ENCODE results near the gene PTPN13. TPM values are rescaled to one million over a fixed set of nuclear protein-coding genes. Genes with fewer than 3 reads are reported as not detected.

Gene PTPN13
- total RNA-seq, 1 experiment from 2014 or later = 12.1 TPM

GRCh38 chr4:86558797-86559196 is 35.3 kb upstream of the PTPN13 start:
- Histone ChIP-seq H2AFZ (ENCODE audit: low read length) (no peak overlapping the region), H3K4me2 (ENCODE audit: low read length) (no peak overlapping the region), H3K9me2 (replicated peaks; ENCODE audit: low read length) (no peaks in the 10 kb centered on the region), H4K20me1 (ENCODE audit: low read length) (no peaks in the 10 kb centered on the region), H3K79me2 (ENCODE audit: low read length) (no peaks in the 10 kb centered on the region), H3K9ac (ENCODE audit: low read length) (no peak overlapping the region), H3K27me3 (ENCODE audit: low read length) (no peaks in the 10 kb centered on the region), H3F3A (ENCODE audit: low read length, unreplicated experiment) (no peaks in the 10 kb centered on the region), H3K27ac (ENCODE audit: low read length) (no peak overlapping the region), H3K4me3 (ENCODE audit: low read length) (no peak overlapping the region), H3K4me1 (ENCODE audit: insufficient read depth, low read length) (peaks cover 27% of the 10 kb centered on the region), H3K36me3 (ENCODE audit: low read depth, low read length) (no peaks in the 10 kb centered on the region), H3K9me3 (ENCODE audit: low read length) (no peaks in the 10 kb centered on the region)
- TF ChIP-seq EZH2phosphoT487 (IDR thresholded peaks at IDR 0.05; ENCODE audit: borderline replicate concordance, low read length) = no peak
- TF ChIP-seq EZH2 (IDR thresholded peaks at IDR 0.05; ENCODE audit: low read length, unreplicated experiment) = no peak
- ATAC-seq (peak; percentile 33; the same call in 1 of the 2 replicates), DNase-seq (peak; percentile 26)
- intact Hi-C loops (cut with micrococcal nuclease) = no loop called here
- no TSS peak for BruUV-seq (replicated peaks)
- ChIA-PET POLR2A (ENCODE audit: unreplicated experiment) (no interaction called here), CTCF (no interaction called here)

- ChIA-PET POLR2A (ENCODE audit: unreplicated experiment) (no interaction called here), CTCF (no interaction called here)
- BruUV-seq (replicated peaks) = no TSS peak
- Histone ChIP-seq H3K79me2 (ENCODE audit: low read length) (no peaks in the 10 kb centered on the region), H3K27ac (ENCODE audit: low read length) (no peak overlapping the region), H3K36me3 (ENCODE audit: low read depth, low read length) (no peaks in the 10 kb centered on the region), H3K4me1 (ENCODE audit: insufficient read depth, low read length) (peaks cover 27% of the 10 kb centered on the region), H3K4me3 (ENCODE audit: low read length) (no peak overlapping the region), H2AFZ (ENCODE audit: low read length) (no peak overlapping the region), H3K9ac (ENCODE audit: low read length) (no peak overlapping the region), H3K9me3 (ENCODE audit: low read length) (no peaks in the 10 kb centered on the region), H4K20me1 (ENCODE audit: low read length) (no peaks in the 10 kb centered on the region), H3K4me2 (ENCODE audit: low read length) (no peak overlapping the region), H3K27me3 (ENCODE audit: low read length) (no peaks in the 10 kb centered on the region), H3K9me2 (replicated peaks; ENCODE audit: low read length) (no peaks in the 10 kb centered on the region), H3F3A (ENCODE audit: low read length, unreplicated experiment) (no peaks in the 10 kb centered on the region)
- no peak for TF ChIP-seq EZH2 (IDR thresholded peaks at IDR 0.05; ENCODE audit: low read length, unreplicated experiment)
- TF ChIP-seq CTCF (conservative IDR thresholded peaks at IDR 0.05; ENCODE audit: low read depth, low read length) = no peak
- no peak for TF ChIP-seq EZH2phosphoT487 (IDR thresholded peaks at IDR 0.05; ENCODE audit: borderline replicate concordance, low read length)
- ATAC-seq (no peak), DNase-seq (no peak)
- intact Hi-C loops (cut with micrococcal nuclease) = no loop called here
Measured at GRCh38 chr4:86560447-86560846, 33.7 kb upstream of the PTPN13 start.

GRCh38 chr4:86561256-86561655 is 32.9 kb upstream of the PTPN13 start:
- Histone ChIP-seq H3F3A (ENCODE audit: low read length, unreplicated experiment) (no peaks in the 10 kb centered on the region), H3K4me2 (ENCODE audit: low read length) (no peak overlapping the region), H3K4me3 (ENCODE audit: low read length) (no peak overlapping the region), H3K27ac (ENCODE audit: low read length) (no peak overlapping the region), H3K9me3 (ENCODE audit: low read length) (no peaks in the 10 kb centered on the region), H3K79me2 (ENCODE audit: low read length) (no peaks in the 10 kb centered on the region), H3K9ac (ENCODE audit: low read length) (no peak overlapping the region), H4K20me1 (ENCODE audit: low read length) (no peaks in the 10 kb centered on the region), H3K27me3 (ENCODE audit: low read length) (no peaks in the 10 kb centered on the region), H2AFZ (ENCODE audit: low read length) (no peak overlapping the region), H3K9me2 (replicated peaks; ENCODE audit: low read length) (no peaks in the 10 kb centered on the region), H3K36me3 (ENCODE audit: low read depth, low read length) (no peaks in the 10 kb centered on the region), H3K4me1 (ENCODE audit: insufficient read depth, low read length) (peaks cover 27% of the 10 kb centered on the region)
- DNase-seq (no peak), ATAC-seq (no peak)
- BruUV-seq (replicated peaks) = no TSS peak
- POLR2A ChIA-PET (ENCODE audit: unreplicated experiment) = no interaction called here
- CTCF ChIA-PET = no interaction called here
- TF ChIP-seq EZH2phosphoT487 (IDR thresholded peaks at IDR 0.05; ENCODE audit: borderline replicate concordance, low read length) (no peak), CTCF (conservative IDR thresholded peaks at IDR 0.05; ENCODE audit: low read depth, low read length) (no peak), EZH2 (IDR thresholded peaks at IDR 0.05; ENCODE audit: low read length, unreplicated experiment) (no peak)
- intact Hi-C loops (cut with micrococcal nuclease) = no loop called here
